HepG2 (cell line): ENCODE measurements around the gene OR2AT4. TPM values are rescaled to one million over a fixed set of nuclear protein-coding genes. Genes with fewer than 3 reads are reported as not detected.

ENCODE experiments used
- ATF7 ChIP-seq, 2 experiments: fragments of 450-650 bp in 1 of 2; sonication (generic) in 1 of 2; formaldehyde crosslinking in 1 of 2; IDR thresholded peaks; 2 replicates each; pipeline versions ENCODE4 v1.4.0 to v1.6.1; 2016 to 2020; ENCODE audit warnings: antibody characterized with exemption in 1 of 2, mild to moderate bottlenecking in 1 of 2, missing genetic modification reagents in 1 of 2
- CEBPG ChIP-seq: IDR thresholded peaks from 2 replicates; pipeline ENCODE4 v1.6.1; 2016
- DNMT1 ChIP-seq: sonication (generic); formaldehyde crosslinking; IDR thresholded peaks from 2 replicates; pipeline ENCODE4 v1.5.1; 2020; ENCODE audit warnings: mild to moderate bottlenecking, missing genetic modification reagents
- FOXP4 ChIP-seq: sonication (generic); formaldehyde crosslinking; IDR thresholded peaks from 2 replicates; pipeline ENCODE4 v1.4.0; 2020; ENCODE audit warnings: missing genetic modification reagents
- GRHL1 ChIP-seq: sonication (generic); formaldehyde crosslinking; conservative IDR thresholded peaks from 2 replicates; pipeline ENCODE4 v1.8.0; 2022; ENCODE audit warnings: missing genetic modification reagents
- HOXA5 ChIP-seq: sonication (generic); formaldehyde crosslinking; IDR thresholded peaks from 2 replicates; pipeline ENCODE4 v1.4.0; 2020; ENCODE audit warnings: missing genetic modification reagents
- MAZ ChIP-seq, 2 experiments: sonication (generic) in 1 of 2; formaldehyde crosslinking in 1 of 2; IDR thresholded peaks; 2 replicates each; pipeline versions ENCODE4 v1.5.0 to v1.6.1; 2012 to 2020; ENCODE audit warnings: low read depth in 2 of 2, mild to moderate bottlenecking in 2 of 2, borderline replicate concordance in 1 of 2, improper control_type of control experiment in 1 of 2, low read length in 1 of 2, missing genetic modification reagents in 1 of 2, moderate library complexity in 1 of 2
- THAP7 ChIP-seq: sonication (generic); formaldehyde crosslinking; IDR thresholded peaks from 2 replicates; pipeline ENCODE4 v1.8.1; 2023; ENCODE audit warnings: mild to moderate bottlenecking, missing genetic modification reagents
- ZNF263 ChIP-seq: sonication (generic); formaldehyde crosslinking; IDR thresholded peaks from 2 replicates; pipeline ENCODE4 v1.4.0; 2020; ENCODE audit warnings: missing genetic modification reagents
- ZNF317 ChIP-seq: sonication (generic); formaldehyde crosslinking; IDR thresholded peaks from 2 replicates; pipeline ENCODE4 v1.5.0; 2020; ENCODE audit warnings: mild to moderate bottlenecking, missing genetic modification reagents
- ZNF782 ChIP-seq: sonication (generic); formaldehyde crosslinking; IDR thresholded peaks from 2 replicates; pipeline ENCODE4 v1.4.0; 2020; ENCODE audit warnings: missing genetic modification reagents, mild to moderate bottlenecking, borderline replicate concordance
- polyA plus RNA-seq, 8 experiments: library from polyadenylated mRNA; depleted of rRNA in 3 of 8; stranded (reverse) in 7 of 8; unstranded in 1 of 8; fragments of >200 nt; fragmentation: Illumina TruSeq in 4 of 8; extraction: Trizol in 4 of 8; gene quantifications; 2 replicates each; pipeline versions ENCODE4 v1.2.1 to v1.2.3, GENCODE V29; 2011 to 2016; ENCODE audit warnings: low read depth in 4 of 8, missing spikeins in 1 of 8, mixed read lengths in 1 of 8; ENCODE audit not compliant: insufficient read depth in 1 of 8
- total RNA-seq, 5 experiments: library from RNA; depleted of rRNA; stranded (reverse); fragments of >200 nt; fragmentation: Illumina TruSeq; extraction: Trizol; gene quantifications; 2 replicates each; pipeline ENCODE4 v1.2.3, GENCODE V29; 2016; ENCODE audit warnings: low read depth in 1 of 5
- TF ChIP-seq, protein P1 (sequence below): sonication (generic); formaldehyde crosslinking; IDR thresholded peaks from 2 replicates; pipeline ENCODE4 v1.4.0; 2020; ENCODE audit warnings: missing genetic modification reagents
- TF ChIP-seq, protein P2 (sequence below): IDR thresholded peaks from 2 replicates; pipeline ENCODE4 v1.6.1; 2016; ENCODE audit warnings: low read depth, borderline replicate concordance
- TF ChIP-seq, protein P3 (sequence below): IDR thresholded peaks from 2 replicates; pipeline ENCODE4 v1.6.1; 2016
- TF ChIP-seq, protein P4 (sequence below), 2 experiments: sonication (generic) in 1 of 2; formaldehyde crosslinking in 1 of 2; IDR thresholded peaks; 2 replicates each; pipeline versions ENCODE4 v1.5.1 to v1.6.1; 2011 to 2020; ENCODE audit warnings: borderline replicate concordance in 1 of 2, low read depth in 1 of 2, low read length in 1 of 2, mild to moderate bottlenecking in 1 of 2, missing genetic modification reagents in 1 of 2, moderate library complexity in 1 of 2

Gene OR2AT4
- total and polyA plus RNA-seq, 2 of the 13 experiments (the other 11 are each of a cell fraction or from before 2014, with no cell fraction given), result not detected

DNA sequence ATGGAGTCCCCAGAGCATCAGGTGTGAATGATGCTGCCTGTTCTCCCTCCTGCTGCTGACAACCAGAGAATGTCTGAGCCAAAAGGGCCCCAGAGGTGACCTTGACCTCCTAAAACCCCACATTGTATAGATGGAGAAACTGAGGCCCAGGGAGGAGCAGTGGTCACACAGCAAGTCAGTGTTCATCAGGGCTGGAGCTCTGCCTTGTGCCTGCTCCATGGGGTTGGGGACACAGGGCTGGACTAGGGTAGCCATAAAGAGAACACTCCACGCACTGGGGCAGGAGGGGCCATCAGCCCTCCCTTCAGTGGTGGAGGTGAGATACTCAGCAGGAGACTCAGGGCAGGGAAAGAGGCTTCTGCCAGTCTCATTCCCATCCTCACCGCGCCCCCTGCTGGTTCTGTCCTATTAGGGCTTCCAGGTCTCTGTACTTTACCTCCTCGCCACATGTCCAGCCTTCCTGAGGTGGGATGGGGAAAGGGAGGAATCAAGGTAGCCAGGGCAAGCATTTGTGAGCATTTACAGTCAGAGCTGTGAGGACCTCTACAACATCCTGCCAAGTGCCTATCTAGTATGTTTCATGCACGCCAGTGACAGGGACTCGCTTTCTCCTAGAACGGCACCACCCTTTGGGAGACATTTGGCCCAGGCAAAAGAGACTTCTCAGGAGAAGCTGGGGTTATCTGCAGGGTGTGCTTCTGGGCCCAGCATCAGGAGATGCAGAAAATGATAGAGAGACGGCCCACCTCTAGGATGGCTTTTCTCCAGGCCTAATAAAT, 64.7 kb downstream of the OR2AT4 start (continued):
- TF ChIP-seq FOXP4 (no peak), ATF7 (IDR thresholded peaks at IDR 0.05) (no peak), ATF7 (CRISPR knock-in tag; IDR thresholded peaks at IDR 0.05) (no peak), MAZ (IDR thresholded peaks at IDR 0.05; ENCODE audit: borderline replicate concordance, low read depth, low read length) (no peak), MAZ (CRISPR knock-in tag; IDR thresholded peaks at IDR 0.05; ENCODE audit: low read depth) (no peak), DNMT1 (CRISPR knock-in tag) (no peak), GRHL1 (CRISPR knock-in tag) (no peak), ZNF317 (CRISPR knock-in tag) (no peak), ZNF263 (no peak), THAP7 (CRISPR knock-in tag) (no peak), ZNF782 (CRISPR knock-in tag) (no peak), CEBPG (CRISPR knock-in tag) (no peak), HOXA5 (CRISPR knock-in tag) (no peak)
- TF ChIP-seq, protein P1, sequence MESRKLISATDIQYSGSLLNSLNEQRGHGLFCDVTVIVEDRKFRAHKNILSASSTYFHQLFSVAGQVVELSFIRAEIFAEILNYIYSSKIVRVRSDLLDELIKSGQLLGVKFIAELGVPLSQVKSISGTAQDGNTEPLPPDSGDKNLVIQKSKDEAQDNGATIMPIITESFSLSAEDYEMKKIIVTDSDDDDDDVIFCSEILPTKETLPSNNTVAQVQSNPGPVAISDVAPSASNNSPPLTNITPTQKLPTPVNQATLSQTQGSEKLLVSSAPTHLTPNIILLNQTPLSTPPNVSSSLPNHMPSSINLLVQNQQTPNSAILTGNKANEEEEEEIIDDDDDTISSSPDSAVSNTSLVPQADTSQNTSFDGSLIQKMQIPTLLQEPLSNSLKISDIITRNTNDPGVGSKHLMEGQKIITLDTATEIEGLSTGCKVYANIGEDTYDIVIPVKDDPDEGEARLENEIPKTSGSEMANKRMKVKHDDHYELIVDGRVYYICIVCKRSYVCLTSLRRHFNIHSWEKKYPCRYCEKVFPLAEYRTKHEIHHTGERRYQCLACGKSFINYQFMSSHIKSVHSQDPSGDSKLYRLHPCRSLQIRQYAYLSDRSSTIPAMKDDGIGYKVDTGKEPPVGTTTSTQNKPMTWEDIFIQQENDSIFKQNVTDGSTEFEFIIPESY, result no peak
- TF ChIP-seq, protein P2, sequence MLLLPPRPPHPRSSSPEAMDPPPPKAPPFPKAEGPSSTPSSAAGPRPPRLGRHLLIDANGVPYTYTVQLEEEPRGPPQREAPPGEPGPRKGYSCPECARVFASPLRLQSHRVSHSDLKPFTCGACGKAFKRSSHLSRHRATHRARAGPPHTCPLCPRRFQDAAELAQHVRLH (CRISPR knock-in tag), result peak; percentile 51; the same call in 1 of the 2 replicates
- TF ChIP-seq, protein P3, sequence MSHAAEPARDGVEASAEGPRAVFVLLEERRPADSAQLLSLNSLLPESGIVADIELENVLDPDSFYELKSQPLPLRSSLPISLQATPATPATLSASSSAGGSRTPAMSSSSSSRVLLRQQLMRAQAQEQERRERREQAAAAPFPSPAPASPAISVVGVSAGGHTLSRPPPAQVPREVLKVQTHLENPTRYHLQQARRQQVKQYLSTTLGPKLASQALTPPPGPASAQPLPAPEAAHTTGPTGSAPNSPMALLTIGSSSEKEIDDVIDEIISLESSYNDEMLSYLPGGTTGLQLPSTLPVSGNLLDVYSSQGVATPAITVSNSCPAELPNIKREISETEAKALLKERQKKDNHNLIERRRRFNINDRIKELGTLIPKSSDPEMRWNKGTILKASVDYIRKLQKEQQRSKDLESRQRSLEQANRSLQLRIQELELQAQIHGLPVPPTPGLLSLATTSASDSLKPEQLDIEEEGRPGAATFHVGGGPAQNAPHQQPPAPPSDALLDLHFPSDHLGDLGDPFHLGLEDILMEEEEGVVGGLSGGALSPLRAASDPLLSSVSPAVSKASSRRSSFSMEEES, result no peak
- TF ChIP-seq, protein P4, sequence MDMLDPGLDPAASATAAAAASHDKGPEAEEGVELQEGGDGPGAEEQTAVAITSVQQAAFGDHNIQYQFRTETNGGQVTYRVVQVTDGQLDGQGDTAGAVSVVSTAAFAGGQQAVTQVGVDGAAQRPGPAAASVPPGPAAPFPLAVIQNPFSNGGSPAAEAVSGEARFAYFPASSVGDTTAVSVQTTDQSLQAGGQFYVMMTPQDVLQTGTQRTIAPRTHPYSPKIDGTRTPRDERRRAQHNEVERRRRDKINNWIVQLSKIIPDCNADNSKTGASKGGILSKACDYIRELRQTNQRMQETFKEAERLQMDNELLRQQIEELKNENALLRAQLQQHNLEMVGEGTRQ (IDR thresholded peaks at IDR 0.05; ENCODE audit: low read depth, low read length), result no peak
- TF ChIP-seq, protein P4 (CRISPR knock-in tag; IDR thresholded peaks at IDR 0.05; ENCODE audit: borderline replicate concordance), result no peak
